ENCODE results near the gene HECTD2.

DNA sequence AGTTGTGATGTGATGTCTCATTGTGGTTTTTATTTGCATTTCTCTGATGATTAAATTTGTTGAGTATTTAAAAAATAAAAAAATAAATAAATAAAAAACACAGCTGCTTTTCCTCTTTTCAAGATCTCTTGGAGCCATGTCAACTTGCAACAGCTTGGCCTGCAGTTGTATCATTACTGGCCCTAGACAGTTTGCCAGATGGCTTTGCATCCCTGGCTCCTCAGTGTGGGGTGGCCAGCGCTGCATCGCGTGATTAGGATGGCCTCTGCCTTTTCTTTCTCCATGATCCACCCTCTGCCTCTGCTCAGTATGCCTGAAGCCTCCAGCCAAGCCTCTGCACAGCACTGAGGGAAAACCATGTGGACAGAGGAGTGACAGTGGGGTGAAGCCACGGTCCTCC lies 126.0 kb downstream of the HECTD2 start:
- TF ChIP-seq, protein P1, sequence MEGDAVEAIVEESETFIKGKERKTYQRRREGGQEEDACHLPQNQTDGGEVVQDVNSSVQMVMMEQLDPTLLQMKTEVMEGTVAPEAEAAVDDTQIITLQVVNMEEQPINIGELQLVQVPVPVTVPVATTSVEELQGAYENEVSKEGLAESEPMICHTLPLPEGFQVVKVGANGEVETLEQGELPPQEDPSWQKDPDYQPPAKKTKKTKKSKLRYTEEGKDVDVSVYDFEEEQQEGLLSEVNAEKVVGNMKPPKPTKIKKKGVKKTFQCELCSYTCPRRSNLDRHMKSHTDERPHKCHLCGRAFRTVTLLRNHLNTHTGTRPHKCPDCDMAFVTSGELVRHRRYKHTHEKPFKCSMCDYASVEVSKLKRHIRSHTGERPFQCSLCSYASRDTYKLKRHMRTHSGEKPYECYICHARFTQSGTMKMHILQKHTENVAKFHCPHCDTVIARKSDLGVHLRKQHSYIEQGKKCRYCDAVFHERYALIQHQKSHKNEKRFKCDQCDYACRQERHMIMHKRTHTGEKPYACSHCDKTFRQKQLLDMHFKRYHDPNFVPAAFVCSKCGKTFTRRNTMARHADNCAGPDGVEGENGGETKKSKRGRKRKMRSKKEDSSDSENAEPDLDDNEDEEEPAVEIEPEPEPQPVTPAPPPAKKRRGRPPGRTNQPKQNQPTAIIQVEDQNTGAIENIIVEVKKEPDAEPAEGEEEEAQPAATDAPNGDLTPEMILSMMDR (IDR thresholded peaks at IDR 0.05): no peak
- TF ChIP-seq POLR2A (IDR thresholded peaks at IDR 0.05) (no peak), POLR2AphosphoS5 (IDR thresholded peaks at IDR 0.05) (no peak)
